ENCODE results near the gene SP6.

Gene SP6

GRCh38 chr17:47853616-47854015 lies 2.7 kb upstream of the SP6 start:
- no peak for DNase-seq

- DNase-seq, result no peak
Observed at GRCh38 chr17:47852113-47852949, 1.4 kb upstream of the SP6 start.

DNA sequence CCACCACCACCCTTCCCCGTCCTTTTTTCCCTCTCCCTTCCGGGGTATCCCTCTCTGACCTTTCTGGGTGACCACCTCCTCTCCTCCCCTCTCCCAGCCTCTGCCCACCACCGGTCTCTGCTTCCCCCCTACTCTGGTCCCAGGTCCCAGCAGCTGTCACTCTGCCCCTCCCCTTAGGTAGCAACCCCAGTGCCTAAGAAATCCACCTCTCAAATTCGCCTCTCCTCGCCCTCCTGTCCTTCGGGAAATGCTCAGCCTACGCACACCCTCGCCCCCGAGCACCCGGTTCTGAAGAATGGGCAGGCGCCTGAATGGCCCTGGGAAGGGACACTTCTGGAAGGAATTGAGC lies 775 bp upstream of the SP6 start:
- no peak for DNase-seq

GRCh38 chr17:47850373-47850691 lies 631 bp downstream of the SP6 start:
- no peak for DNase-seq

DNA sequence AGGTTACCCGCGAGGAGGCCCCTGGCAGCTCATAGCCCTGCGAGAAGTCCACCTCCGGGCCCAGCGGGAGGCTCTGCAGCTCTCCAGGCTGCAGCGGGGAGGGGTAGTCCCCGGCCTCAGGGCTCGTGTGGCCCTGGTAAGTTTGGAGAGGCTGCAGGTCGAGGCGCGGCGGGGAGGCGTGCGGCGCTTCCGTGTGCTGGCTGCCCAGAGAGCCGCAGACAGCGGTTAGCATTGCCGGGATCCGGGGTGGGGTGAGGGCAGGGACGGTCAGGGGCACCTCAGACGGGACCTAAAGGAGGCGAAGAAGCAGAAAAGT lies 2.8 kb downstream of the SP6 start:
- no peak for DNase-seq

DNA sequence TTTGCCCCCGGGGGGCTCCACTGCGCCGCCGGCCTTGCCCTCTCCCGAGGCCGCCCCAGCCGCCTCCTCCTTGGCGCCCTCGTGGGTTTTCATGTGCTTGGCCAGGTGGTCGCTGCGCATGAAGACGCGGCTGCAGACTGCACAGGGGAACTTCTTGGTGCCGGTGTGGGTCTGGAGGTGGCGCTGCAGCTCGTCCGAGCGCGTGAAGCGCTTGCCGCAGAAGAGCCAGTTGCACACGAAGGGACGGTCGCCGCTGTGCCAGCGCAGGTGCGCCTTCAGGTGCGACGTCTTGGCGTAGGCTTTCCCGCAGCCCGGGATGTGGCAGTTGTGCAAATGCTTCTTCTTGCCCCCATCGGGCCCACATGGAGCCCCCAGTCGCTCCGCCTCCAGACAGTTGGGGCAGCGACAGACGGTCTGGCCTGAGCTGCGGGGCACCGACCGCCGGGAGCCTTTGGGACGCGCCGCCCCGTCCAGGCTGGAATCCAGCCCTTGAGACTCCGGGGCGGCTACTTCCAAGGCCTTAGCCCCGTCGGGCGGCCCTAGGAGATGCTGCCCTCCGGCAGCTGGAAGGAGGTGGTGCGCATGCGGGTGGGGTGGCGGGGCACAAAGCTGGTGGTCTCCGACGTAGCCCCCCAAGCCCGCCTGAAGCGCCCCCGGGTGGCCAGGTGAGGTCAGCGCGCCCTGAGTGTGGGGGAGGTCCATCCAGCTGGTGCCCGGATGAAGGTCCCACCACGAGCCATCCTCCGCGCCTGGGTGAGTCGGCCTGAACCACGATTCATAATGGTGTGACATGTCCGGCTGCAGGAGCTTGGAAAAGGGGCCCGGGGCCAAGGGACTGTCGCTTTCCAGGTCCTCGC lies 3.4 kb downstream of the SP6 start:
- peak; percentile 22 for DNase-seq

DNA sequence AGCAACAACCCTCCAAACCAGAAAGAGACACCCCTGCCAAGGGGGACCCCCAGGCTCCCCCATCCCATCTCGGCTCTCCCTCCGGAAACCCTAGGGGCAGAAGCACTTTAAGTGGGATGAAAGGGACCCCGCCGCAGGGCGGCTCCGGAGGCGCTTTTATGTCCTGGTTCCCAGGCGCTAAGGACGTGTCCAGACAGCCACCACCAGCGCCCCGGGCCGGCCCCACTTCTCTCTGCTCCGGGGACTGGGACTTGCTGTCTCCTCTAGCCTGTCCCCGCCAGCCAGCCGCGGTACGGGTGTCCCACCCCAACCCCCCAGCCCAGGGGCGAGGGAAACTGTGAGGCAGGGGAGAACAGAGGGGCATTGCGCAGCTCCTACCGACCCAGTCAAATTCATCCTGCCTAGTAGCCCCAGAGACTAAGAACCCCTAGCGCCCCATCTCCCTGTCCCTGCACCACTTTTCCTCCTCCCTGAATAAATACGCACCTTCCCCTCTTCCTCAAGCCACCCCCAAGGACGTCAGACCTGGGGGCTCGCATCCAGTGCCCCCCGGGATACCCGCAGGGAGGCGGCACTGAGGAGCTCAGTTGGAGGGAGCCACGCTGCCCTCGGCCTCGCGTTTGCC lies 4.1 kb downstream of the SP6 start:
- no peak for DNase-seq

GRCh38 chr17:47845716-47846075 lies 5.3 kb downstream of the SP6 start:
- DNase-seq, result no peak

DNA sequence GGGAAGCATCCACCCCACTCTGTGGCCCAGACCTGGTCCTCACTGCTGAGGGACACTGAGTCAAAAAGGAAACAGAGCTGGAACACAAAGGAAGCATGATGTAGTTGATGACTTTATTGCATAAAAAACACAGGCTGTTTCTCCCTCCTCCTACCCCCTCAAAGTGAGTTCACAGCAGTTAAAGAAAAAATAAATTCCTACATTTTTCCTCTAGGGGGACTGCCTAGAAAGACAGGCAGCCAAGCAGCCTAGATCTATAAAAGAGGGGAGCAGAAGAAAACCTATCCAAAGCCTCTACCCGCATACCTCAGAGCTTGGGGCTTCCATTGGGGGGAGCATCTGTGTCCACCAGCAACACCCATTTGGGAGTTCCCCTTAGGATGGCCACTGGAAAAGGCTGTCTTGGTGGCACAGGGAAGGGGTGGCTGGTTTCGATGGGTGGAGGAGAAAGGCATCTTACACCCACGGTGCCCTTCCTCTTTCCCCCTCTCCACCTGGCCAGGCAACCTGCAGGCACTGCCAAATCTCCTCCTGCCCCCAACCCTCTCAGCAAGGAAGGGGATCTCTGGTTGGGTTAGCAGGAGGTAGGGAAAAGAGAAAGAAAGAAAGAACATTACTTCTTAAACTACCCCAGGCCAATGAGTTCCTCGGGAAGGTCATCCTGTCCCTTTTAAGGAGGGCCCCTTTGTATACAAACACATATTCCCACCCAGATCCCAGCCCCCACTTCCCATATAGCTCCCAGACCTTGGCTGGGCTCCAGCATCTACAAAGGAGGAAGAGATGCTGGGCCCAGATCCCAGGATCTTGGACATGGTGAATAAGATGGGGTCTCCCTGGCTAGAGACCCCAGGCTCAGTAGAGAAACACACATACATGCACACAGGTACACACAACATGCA lies 5.9 kb downstream of the SP6 start:
- no peak for DNase-seq

GRCh38 chr17:47844227-47844626 lies 6.7 kb downstream of the SP6 start:
- no peak for DNase-seq

DNA sequence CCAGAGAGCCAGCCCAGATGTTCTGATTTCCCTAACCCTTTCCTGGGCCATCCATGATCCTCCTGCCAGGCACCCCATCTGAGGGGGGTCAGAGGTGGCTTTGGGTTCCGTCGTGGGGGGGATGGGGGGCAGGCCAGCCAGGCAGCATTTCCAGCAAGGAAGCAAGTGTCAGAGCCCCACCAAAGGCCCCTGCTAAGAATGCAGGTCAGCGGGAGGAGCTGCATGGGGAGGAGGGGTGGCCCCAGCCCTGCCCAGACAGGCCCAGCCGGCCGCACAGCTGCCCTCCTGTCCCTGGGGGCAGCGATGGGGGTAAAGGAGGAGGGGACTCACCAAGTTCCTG lies 7.6 kb downstream of the SP6 start:
- no peak for DNase-seq

DNA sequence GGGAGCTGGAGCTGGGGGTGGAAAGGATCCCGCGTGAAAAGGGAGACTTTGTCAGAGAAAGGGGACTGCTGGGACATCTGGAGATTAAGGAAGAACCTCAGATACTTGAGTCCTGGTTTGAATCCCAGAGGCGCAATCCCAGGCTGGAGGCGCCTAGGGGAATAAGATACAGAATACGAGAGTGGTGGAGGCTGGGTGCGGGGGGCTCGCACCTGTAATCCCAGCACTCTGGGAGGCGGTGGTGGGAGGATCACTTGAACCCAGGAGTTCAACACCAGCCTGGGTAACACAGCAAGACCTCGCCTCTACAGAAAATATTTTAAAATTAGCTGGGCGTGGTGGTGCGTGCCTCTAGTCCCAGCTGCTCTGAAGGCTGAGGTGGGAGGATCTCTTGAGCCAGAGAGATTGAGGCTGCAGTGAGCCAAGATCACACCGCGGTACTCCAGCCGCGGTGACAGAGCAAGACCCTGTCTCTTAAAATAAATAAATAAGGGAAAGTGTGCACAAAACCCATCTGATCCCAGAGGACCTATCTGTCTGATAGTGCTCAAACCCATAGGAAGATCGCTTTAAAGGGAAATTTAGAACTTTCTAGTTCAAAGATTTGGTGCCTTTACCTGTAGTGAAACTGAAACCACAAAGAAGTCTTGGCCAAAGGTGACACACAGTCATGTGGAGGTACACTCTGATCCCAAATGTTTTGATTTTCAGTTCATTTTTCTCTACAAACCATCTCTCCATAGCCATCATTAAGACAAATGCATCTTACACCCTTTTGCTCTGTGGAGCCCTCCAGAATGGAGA lies 9.3 kb downstream of the SP6 start:
- DNase-seq, result no peak

GRCh38 chr17:47840742-47841487 lies 10.0 kb downstream of the SP6 start, which contains the start of gene SCRN2:
SCRN2 (minus strand) TSS chr17:47841273; CDS start chr17:47840843, 430 bp downstream.
- DNase-seq, result peak; percentile 88

DNA sequence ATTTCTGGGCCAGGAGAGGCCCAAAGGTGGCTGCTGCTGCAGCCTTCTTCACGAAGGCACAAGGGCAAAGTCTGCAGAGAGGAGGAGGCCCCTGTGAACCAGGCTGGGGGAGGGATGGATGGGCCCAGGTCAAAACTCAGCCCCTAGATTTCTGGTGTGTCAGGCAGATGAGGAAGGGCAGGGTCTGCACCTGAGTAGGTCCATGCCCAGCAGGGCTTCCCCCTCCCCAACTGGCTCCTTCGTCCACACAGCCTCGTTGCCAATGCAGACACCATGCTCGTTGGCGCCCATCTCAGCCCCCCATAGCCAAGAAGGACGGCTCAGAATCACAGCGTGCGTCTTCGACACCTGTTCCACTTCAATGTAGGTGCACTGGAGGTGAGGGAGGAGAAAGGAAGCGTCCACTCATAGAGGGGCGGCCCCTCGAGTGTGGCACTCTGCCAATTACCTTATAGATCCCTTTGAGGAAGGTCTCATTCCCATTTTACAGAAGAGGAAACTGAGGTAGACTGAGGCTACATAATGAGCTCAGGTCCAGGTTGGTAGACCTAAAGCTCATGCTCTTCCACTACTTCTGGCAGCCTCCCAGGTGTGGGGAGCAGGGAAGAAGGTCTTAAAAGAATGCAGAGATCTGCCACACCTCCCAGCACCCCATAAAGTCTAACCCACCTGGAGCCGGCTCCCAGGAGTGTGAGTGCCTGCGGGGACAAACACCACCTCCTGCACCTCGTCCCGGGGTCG lies 10.8 kb downstream of the SP6 start:
- no peak for DNase-seq

- DNase-seq, result no peak
Observed at GRCh38 chr17:47839071-47839470, 11.9 kb downstream of the SP6 start.

DNA sequence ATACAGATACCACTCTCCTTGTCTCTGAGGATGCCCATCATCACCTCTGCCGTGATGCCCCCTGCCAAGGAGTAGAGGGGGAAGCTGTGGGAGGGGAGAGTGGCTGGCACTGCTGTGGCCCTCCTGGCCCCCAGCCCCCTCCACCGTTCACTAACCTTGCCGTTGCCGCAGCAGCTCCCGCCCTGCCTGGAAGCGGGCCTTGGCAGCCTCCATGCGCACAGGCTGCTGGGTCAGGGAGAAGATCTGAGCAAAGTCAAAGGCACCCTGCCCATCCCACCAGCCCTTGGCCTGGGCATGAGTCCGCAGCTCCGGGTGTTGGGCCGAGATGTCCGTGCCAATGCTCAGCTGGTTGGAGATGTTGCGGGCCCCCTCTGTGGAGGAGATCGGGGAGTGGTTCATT lies 12.3 kb downstream of the SP6 start:
- DNase-seq, result no peak

DNA sequence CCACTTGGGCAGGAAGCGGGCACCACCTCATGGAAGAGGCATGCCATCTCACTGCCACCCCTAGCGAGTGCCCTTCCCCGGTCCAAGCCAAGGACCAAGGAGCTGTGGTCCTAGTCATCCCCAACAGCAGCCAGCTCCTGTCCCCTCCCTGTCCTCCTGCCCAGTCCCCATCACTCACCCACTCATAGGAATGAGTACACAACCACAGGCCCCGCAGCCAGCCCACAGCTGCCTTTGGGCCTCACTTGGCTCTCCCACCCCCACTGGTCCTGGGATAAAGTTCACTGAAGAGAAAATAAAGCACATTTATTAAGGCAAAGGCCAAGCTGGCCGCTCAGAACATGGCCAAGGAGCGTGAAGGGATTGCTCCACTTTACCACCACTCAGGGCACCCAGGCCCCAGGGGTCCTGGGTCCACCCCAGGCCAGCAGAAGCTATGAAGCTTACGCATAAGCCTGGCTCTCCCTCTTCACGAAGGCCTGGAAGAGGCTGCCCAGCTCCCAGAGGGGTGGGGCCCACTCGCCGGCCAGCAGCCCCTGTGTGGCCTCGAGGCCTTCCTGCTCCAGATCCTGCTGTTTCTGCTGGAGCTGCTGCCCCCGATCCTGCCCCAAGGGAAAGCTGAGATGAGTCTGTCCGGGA lies 13.4 kb downstream of the SP6 start:
- no peak for DNase-seq

- DNase-seq, result no peak
Observed at GRCh38 chr17:47836601-47837000, 14.4 kb downstream of the SP6 start.

GRCh38 chr17:47834756-47835155 lies 16.2 kb downstream of the SP6 start:
- no peak for DNase-seq

- DNase-seq, result no peak
Observed at GRCh38 chr17:47831934-47832327, 19.0 kb downstream of the SP6 start.

Measured in stimulated activated CD4-positive, alpha-beta T cell treated with anti-CD3 and anti-CD28 coated beads, Interleukin-1b, Interleukin-23, amount 100 ng/mL, for 48 hours (primary cell).